Ishikawa (cell line): Measurements from ENCODE around the gene PATJ.

Experiments
- EP300 ChIP-seq: IDR thresholded peaks from 2 replicates; pipeline ENCODE4 v1.6.1; 2012; ENCODE audit warnings: borderline replicate concordance
- FOXM1 ChIP-seq: IDR thresholded peaks from 2 replicates; pipeline ENCODE4 v1.6.1; 2012; ENCODE audit warnings: low read depth, borderline replicate concordance
- MAX ChIP-seq: IDR thresholded peaks from 2 replicates; pipeline ENCODE4 v1.6.1; 2012
- REST ChIP-seq: IDR thresholded peaks from 2 replicates; pipeline ENCODE4 v1.6.1; 2012; ENCODE audit warnings: low read depth, mild to moderate bottlenecking
- TAF1 ChIP-seq: IDR thresholded peaks from 2 replicates; pipeline ENCODE4 v1.6.1; 2012; ENCODE audit warnings: low read depth, mild to moderate bottlenecking
- ZBTB7A ChIP-seq: IDR thresholded peaks from 2 replicates; pipeline ENCODE4 v1.6.1; 2012; ENCODE audit warnings: low read depth

- TF ChIP-seq FOXM1: no peak
- no peak for TF ChIP-seq REST
- no peak for TF ChIP-seq EP300
- TF ChIP-seq MAX: no peak
- TF ChIP-seq ZBTB7A: no peak
- no peak for TF ChIP-seq TAF1
These were observed 471.0 kb downstream of the PATJ start for GRCh38 chr1:62213075-62213914.
